Effector CD4-positive, alpha-beta T cell (primary cell): ENCODE data around the gene DNASE1L2.
A peak's percentile ranks its signal among the peaks of the same experiment; 100 is the strongest.
"Not testable (repeated sequence)": the region's sequence is repeated elsewhere in the genome, so short reads cannot be mapped to it uniquely, and the experiment has no call there.

ENCODE experiments used
- DNase-seq: peaks from one replicate; pipeline ENCODE4 v3.0.0-alpha.2; 2020

The DNASE1L2 gene

DNA sequence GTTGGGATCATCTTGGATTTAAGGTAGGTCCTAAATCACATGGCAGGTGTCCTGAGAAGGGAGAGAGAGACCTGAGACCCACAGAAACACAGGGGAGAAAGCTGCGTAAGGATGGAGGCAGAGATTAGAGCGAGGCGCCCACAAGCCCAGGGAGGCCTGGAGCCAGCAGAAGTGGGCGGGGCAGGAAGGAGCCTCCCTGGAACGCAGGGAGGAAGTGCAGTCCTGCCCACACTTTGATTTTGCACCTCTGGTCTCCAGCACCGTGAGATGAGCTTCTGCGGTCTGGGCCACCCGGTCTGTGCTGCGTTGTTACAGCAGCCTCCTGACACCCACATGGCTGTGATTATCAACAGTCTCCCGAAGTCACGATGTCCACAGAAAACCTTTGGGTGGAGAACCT, 6.4 kb downstream of the DNASE1L2 start:
- no peak for DNase-seq

- no peak for DNase-seq
These were observed 6.8 kb downstream of the DNASE1L2 start for GRCh38 chr16:2243031-2243528.

GRCh38 chr16:2243781-2244180, 7.5 kb downstream of the DNASE1L2 start:
- no peak for DNase-seq

DNA sequence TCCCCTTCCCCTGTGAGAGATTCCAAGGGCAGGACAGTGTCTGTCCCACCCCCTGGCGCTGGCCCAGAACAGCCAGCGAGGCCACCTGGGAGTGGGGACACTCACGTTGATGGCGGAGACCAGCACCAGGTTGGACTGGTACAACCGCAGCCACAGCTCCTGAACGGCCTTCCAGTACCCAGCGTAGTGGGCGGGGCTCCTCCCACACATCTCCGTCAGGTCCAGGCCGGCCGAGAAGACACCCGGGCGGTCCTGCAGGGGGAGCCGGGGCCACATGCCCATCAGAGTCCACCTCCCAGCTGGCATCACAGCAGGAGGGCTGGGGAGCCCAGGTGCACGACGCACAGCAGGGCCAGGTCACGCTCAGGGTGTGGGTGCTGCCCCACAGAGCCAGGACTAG, 8.1 kb downstream of the DNASE1L2 start:
- DNase-seq = no peak

DNA sequence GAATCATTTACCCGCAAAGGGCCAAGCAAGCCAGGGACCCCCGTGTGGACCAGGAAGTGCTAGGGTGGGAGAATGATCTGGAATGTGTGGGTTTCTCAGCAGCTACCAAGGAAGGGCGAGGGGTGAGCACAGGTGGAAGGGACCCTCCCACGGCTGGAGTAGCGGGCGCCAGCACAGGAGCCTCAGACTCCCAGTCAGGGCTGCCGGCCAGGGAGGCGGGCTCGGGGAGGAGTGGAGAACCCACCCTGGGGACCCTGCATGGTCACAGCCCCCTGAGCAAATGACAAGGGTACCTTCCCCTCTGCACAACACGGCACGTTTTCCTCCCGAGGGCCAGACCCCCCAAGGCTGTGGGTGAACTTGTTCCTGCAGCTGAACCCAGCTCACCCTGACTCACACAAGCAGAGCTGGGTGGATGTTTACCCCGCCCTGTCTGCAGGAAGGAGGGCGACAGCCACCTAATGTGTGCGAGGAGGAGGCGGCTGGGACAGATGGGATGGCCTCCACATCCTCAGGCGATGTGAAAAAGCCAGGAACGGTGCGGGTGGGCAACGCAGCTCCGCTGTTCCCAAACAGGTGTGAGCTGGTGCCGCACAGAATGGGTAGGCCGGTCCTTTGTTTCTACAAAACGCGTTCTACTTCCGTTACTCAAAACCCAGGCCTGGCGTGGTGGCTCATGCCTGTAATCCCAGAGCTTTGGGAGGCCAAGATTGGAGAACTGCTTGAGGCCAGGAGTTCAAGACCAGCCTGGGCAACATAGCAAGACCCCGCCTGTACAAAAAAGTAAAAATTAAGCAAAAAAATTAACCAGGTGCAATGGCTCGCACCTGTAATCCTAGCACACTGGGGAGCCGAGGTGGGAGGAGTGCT, 8.9 kb downstream of the DNASE1L2 start:
- DNase-seq = no peak

- no peak for DNase-seq
These were observed 10.1 kb downstream of the DNASE1L2 start for GRCh38 chr16:2246301-2246885.

- peak; percentile 16 for DNase-seq
These were observed 14.5 kb downstream of the DNASE1L2 start for GRCh38 chr16:2250652-2251295.

- DNase-seq = peak; percentile 62
These were observed 15.3 kb downstream of the DNASE1L2 start, which contains the start of gene ECI1 for GRCh38 chr16:2251296-2252111. TSS of gene ECI1 (minus strand) at chr16:2251587. CDS start at chr16:2251566, 21 bp downstream.

DNA sequence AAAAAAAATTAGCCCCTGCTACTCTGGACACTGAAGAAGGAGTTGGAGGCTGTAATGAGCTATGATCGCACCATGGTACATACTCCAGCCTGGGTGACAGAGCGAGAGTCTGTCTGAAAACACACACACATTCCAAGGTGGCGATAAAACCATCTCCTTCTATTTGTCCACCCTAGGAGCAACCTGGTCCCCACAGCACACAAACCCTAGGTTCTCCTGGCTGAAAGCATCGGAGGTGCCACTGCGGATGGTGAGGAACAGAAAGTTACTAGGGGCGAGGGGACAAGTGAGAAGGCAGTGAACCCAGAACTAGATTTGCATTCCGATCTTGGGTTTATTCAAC, 16.5 kb downstream of the DNASE1L2 start:
- DNase-seq = no peak

- no peak for DNase-seq
These were observed 17.0 kb downstream of the DNASE1L2 start for GRCh38 chr16:2253293-2253692.

DNA sequence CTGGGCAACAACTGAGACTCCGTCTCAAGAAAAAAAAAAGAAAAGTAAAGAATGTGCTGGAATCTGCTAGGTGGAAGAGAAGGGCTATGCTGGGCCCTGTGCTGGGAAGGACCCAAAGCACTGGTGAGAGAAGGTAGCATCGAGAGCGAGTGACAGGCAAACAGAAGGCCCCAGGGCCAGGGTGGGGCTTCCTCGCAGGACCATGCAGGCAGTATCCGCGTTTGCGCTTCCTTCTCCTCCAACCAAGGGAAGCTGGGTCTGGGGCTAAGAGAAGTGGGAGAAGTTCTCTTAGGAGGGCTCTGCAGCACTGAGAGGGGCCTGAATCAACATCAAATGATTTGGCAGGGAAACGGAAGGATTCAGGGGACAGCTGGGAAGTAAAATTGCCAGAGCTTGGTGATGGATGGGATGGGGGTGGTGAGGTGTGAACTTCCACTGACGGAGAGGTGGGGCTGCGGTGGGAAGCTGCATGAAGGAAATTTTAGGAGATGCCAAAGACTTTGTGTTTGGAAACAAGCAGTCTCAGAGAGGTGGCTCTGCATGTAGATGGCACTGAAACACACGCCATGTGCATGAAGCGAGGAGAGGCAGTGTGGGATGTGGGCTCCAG, 20.4 kb downstream of the DNASE1L2 start:
- DNase-seq = no peak

DNA sequence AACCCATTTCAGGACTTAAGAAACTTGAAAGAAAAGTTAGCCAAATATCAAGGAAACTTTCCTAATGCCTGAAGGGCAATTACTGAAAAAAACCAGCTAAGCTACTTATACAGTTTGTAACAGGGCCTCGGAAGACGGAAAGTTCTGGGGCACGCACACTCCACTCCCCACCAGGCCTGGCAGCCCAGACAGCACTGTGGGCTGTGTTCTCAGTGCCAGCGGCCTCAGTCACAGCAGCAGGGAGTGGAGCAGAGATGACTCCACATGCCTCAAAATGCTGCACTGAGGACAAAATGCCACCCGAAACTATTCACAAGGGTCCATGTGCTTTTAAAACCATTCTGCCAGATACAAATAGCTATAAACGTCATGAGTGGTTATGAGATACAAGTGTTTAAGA, 21.5 kb downstream of the DNASE1L2 start:
- DNase-seq = no peak

DNA sequence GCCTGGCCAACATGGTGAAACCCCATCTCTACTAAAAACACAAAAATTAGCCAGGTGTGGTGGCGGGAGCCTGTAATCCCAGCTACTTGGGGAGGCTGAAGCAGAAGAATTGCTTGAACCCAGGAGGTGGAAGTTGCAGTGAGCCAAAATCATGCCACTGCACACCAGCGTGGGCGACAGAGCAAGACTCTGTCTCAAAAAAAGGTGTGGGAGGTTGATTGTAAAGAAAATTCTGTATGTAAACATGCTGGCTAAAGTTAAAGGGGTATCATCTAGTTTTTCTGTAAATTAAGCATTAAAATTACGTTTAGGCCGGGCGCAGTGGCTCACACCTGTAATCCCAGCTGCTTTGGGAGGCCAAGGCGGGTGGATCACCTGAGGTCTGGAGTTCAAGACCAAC, 22.3 kb downstream of the DNASE1L2 start:
- not testable (repeated sequence) for DNase-seq

- DNase-seq = no peak
These were observed 24.0 kb downstream of the DNASE1L2 start for GRCh38 chr16:2260250-2260649.

DNA sequence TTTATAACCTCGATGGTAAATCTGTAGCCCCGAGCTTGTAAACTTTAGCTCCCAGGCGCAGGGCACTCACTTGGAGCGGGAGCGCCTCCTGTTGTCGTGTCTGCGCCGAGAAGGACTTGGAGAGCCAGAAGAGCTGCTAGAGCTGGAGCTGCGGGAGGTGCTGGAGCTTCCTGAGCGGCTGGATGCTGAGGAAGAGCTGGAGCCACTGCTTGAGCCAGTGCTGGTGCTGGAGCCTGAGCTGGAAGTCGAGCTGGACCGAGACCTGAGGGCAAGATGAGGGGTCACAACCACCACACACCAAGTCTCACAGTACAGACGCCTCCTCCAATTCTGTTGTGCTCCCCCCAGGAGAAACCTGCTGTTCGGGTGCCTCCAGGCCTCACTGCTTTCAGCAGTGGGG, 26.8 kb downstream of the DNASE1L2 start:
- not testable (repeated sequence) for DNase-seq

DNA sequence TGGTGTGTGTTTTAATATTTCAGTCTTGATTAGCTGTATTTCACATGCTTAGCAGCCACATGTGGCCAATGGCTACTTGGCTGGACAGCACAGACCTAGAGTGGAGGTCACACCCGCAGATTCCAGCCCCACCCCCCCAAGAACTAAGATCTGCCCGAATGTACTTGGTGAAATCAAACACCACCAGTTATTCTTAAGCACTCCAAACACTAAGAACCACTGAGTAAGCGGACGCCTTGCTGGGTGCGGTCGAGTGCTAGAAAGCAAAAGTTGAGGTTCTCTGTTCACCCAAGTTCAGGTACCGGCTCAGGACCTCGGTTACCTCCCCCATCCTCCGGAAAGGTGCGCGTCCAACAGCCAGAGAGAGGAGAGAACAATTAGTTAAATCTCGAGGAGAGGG, 30.6 kb downstream of the DNASE1L2 start:
- DNase-seq = not testable (repeated sequence)

- DNase-seq = not testable (repeated sequence)
These were observed 31.3 kb downstream of the DNASE1L2 start for GRCh38 chr16:2267505-2267912.

DNA sequence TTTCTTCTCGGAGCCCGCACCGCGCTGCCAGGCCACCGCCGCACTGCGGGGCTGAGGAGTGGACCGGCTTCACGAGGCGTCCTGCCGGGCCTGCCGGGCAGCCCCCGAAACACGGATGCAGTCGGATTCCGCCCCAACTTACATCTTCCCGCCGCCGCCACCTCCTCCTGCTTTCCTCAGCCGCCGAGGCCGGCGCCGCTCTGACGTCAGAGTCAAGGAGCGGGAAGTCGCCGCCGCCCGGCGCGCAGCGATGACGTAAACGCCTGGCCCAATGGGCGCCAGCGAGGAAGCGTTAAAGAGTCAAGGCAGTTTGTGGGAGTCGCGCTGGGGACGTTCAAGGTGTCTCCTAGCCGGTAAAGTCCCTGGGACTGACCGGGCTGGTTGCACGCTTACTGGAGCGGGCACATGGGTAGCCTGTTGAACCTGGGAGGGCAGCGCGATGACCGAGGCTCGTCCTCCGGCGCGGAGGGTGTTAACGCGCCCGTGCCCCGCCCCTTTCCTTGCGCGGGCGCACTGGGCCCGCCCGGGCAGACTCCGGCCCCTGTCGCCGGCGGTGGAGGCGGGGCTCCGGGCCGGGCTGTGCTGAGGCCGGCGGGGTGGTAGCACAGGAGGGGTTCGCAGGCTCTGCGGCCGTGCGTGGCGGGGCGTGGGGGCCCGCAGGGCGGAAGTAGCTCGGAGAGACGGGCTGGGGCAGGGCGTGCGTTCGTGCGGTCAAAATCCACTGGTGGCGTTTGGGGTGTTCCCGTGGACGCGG, 31.8 kb downstream of the DNASE1L2 start, which contains the start of gene RNPS1:
Gene RNPS1 (minus strand): TSS at position 214 of the 754 bp plus-strand sequence. CDS start 3,483 bp downstream, outside the sequence.
- DNase-seq = peak; percentile 96

GRCh38 chr16:2270070-2270462, 33.8 kb downstream of the DNASE1L2 start:
- no peak for DNase-seq

GRCh38 chr16:2270588-2271470, 34.6 kb downstream of the DNASE1L2 start:
- no peak for DNase-seq
